Measurements from ENCODE around the gene APBA1. TPM values are rescaled to one million over a fixed set of nuclear protein-coding genes. Genes with fewer than 3 reads are reported as not detected.

Gene APBA1
- total RNA-seq, 4 donors from 2014 or later, result 4.3 to 11.8 (median 8.4) TPM

DNA sequence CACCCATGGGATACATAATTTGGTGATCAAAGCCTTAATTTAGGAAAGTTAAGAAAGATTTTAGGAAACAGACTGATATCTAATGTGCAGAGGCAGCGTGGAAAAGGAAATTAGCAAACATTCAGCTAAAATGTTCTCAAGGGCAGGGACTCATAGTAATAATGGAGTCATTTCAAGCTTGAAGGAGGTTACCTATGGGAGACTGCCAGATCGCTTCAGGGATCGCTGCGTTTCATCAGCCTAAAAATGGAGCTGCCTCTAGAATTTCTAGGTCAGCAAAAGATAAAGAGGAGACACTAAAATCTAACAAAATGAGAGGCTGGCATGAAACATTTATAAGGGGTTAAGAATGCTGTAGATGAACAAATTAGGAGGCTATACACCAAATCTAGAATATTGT is 115.5 kb downstream of the APBA1 start:
- no peak for DNase-seq (ENCODE audit: low spot score)
- no peak for ATAC-seq (ENCODE audit: low FRiP score)
- TF ChIP-seq, protein P1, sequence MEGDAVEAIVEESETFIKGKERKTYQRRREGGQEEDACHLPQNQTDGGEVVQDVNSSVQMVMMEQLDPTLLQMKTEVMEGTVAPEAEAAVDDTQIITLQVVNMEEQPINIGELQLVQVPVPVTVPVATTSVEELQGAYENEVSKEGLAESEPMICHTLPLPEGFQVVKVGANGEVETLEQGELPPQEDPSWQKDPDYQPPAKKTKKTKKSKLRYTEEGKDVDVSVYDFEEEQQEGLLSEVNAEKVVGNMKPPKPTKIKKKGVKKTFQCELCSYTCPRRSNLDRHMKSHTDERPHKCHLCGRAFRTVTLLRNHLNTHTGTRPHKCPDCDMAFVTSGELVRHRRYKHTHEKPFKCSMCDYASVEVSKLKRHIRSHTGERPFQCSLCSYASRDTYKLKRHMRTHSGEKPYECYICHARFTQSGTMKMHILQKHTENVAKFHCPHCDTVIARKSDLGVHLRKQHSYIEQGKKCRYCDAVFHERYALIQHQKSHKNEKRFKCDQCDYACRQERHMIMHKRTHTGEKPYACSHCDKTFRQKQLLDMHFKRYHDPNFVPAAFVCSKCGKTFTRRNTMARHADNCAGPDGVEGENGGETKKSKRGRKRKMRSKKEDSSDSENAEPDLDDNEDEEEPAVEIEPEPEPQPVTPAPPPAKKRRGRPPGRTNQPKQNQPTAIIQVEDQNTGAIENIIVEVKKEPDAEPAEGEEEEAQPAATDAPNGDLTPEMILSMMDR (IDR thresholded peaks at IDR 0.05), result no peak

GRCh38 chr9:69555802-69556201 is 116.4 kb downstream of the APBA1 start:
- DNase-seq (ENCODE audit: low spot score), result no peak
- TF ChIP-seq, protein P1 (IDR thresholded peaks at IDR 0.05), result no peak
- no peak for ATAC-seq (ENCODE audit: low FRiP score)

DNA sequence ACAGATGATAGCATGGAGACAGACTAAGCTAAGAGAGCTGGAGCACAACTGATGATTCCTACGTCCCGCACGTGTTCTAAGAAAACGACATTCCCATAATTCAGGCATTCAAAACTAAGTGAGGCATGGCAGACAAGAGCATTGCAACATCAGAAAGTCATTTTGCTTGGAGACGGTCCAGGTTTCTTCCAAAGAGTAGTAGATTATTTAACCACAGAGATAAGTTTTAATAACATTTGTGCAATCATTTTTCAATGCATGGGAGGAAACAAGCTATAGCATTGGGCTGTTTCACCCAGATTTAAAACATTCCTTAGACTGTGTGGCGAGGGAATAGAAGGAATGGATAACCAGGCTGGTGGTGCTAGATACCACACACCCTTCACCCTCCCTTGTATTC is 117.2 kb downstream of the APBA1 start:
- TF ChIP-seq, protein P1 (IDR thresholded peaks at IDR 0.05), result no peak
- ATAC-seq (ENCODE audit: low FRiP score) (no peak), DNase-seq (ENCODE audit: low spot score) (no peak)

DNA sequence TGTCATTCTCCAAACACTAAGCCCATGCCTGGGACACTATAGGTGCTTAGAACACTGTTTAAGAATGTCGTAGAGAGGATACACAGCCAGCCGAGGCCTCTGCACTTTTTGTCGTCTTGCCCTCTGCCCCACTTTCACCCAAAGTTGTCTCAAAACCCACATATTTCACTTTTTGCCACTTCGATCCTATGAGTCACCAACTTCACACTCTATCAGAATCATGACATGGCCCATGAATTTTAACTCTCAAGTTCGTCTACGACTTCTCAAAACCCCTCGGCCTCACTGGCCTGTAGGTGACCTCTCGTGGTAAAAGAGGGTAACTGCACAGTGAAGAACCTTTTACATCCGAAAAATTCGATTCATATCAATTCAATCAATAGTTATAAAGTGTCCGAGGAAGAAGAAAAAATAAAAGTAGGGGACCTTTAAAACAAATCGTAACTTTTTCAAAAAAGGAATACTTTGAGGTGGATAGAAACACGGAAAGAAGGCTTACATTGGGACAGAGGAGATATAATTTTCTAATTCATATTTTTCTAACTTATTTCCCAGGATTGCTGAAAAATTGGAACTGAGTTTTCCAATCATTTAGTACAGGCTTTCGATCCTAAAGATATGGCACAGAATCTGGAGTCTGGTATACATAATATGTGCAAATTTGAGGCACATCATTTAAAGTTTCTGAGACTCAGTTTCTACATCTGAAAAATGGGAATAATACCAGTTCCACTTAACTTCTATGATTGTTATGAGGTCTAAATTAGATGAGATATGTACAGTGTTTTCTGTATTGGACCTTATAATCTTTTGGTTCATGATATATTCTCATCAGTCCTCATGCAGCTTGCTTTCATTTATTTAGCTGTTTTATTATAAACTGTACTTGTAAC is 122.6 kb downstream of the APBA1 start:
- peak; percentile 66 for ATAC-seq (ENCODE audit: low FRiP score)
- TF ChIP-seq, protein P1 (IDR thresholded peaks at IDR 0.05), result peak in 1 of 3 donors; percentile 57
- DNase-seq (ENCODE audit: low spot score), result no peak

DNA sequence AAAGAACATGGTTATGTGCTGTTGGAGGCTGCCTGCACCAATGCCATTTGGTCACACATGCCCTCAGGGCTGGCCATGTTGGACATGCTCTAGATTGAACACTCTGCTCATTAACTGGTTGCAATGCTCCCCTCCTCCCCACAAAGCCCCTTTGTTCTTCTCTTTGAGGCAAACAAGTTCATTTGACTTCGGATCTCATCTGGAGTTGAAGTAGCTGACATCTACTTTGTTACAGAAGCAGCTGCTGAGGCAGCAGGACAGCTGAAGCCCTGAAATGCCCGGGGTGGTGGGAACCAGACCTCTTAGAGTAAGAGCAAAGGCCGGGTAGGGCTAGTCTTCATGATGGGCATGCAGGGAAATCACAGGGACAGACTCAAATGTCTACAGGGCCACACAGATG is 123.5 kb downstream of the APBA1 start:
- no peak for ATAC-seq (ENCODE audit: low FRiP score)
- TF ChIP-seq, protein P1 (IDR thresholded peaks at IDR 0.05), result no peak
- no peak for DNase-seq (ENCODE audit: low spot score)

DNA sequence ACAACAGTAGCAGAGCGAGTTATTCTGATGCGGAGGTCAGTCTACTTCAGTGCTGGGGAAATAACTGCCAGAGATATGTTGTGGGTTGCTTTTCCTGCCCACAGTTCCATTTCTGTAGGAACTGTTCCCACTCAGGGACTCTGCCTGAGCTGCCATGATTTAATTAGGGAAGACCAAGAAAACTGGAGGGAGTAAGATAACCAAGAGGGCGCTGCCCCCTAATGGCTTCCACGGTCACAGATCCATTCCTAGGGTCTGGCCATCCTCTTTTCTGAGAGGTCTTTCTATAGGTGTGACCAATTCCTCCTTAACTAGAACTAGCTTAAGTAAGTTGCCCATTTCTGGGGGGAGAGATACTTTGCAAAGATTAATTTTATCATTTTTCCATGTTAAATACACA is 125.9 kb downstream of the APBA1 start:
- DNase-seq (ENCODE audit: low spot score), result no peak
- TF ChIP-seq, protein P1 (IDR thresholded peaks at IDR 0.05), result no peak
- no peak for ATAC-seq (ENCODE audit: low FRiP score)

Measured in omental fat pad (tissue), 4 donors.